ENCODE results near the gene UBA3. TPM values are rescaled to one million over a fixed set of nuclear protein-coding genes. Genes with fewer than 3 reads are reported as not detected.

The UBA3 gene
- total RNA-seq, 1 experiment from 2014 or later, result 67.2 TPM

DNA sequence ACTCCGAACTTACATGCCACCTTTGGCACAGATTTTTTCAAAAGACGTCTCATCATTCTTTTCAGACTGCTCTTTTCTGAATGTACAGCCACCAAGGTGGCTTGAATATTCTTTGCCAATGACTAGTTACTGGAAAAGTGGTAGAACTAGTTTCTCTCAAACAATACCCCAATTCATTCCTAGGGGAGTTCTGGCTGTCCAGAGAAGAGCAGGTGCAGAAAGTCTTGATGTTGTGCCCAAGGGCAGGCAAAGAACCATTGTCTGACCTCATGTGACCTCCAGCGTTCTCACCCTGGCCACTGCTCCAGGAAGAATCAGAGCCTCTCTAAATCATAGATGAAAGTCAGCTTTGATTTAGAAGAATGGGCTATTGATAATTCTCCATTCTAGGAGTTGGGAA is 36.7 kb upstream of the UBA3 start:
- H3K27me3 ChIP-seq (ENCODE audit: insufficient read depth, low read length), result no peaks in the 10 kb centered on the region
- no peak overlapping the region for H3K14ac ChIP-seq (ENCODE audit: insufficient read depth, low read length)
- H2BK12ac ChIP-seq (ENCODE audit: insufficient read length, low read depth, low read length), result no peak overlapping the region
- no peak overlapping the region for H3T11ph ChIP-seq (ENCODE audit: low read length)
- H3K56ac ChIP-seq (ENCODE audit: insufficient read length, low read depth, low read length), result no peak overlapping the region
- TF ChIP-seq, protein P1, sequence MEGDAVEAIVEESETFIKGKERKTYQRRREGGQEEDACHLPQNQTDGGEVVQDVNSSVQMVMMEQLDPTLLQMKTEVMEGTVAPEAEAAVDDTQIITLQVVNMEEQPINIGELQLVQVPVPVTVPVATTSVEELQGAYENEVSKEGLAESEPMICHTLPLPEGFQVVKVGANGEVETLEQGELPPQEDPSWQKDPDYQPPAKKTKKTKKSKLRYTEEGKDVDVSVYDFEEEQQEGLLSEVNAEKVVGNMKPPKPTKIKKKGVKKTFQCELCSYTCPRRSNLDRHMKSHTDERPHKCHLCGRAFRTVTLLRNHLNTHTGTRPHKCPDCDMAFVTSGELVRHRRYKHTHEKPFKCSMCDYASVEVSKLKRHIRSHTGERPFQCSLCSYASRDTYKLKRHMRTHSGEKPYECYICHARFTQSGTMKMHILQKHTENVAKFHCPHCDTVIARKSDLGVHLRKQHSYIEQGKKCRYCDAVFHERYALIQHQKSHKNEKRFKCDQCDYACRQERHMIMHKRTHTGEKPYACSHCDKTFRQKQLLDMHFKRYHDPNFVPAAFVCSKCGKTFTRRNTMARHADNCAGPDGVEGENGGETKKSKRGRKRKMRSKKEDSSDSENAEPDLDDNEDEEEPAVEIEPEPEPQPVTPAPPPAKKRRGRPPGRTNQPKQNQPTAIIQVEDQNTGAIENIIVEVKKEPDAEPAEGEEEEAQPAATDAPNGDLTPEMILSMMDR (conservative IDR thresholded peaks at IDR 0.05), result no peak
- H3K23ac ChIP-seq (ENCODE audit: insufficient read length, low read depth, low read length), result no peak overlapping the region
- no peak overlapping the region for H2BK120ac ChIP-seq (ENCODE audit: low read depth, low read length, poor library complexity, severe bottlenecking)
- no peak overlapping the region for H2BK5ac ChIP-seq (ENCODE audit: insufficient read length, low read length)
- H3K79me2 ChIP-seq (ENCODE audit: insufficient read depth, low read length), result no peaks in the 10 kb centered on the region
- H3K27me3 Mint-ChIP-seq (ENCODE audit: low read depth), result no peaks in the 10 kb centered on the region
- H2BK20ac ChIP-seq (ENCODE audit: low read depth, low read length, poor library complexity, severe bottlenecking), result no peak overlapping the region
- no peaks in the 10 kb centered on the region for H3K9me3 Mint-ChIP-seq
- H2AK5ac ChIP-seq (ENCODE audit: insufficient read length, low read length), result no peak overlapping the region
- no peak overlapping the region for H3K4me2 ChIP-seq (ENCODE audit: insufficient read depth, insufficient read length, low read length)
- H3K4me3 Mint-ChIP-seq, result no peak overlapping the region
- no peak overlapping the region for H4K8ac ChIP-seq (replicated peaks; ENCODE audit: insufficient read length, low read depth, low read length)
- DNase-seq, result no peak
- no peaks in the 10 kb centered on the region for H3K9me3 ChIP-seq (ENCODE audit: control insufficient read depth, low read depth, low read length)
- H3K27ac Mint-ChIP-seq, result no peak overlapping the region
- no peak overlapping the region for H2BK15ac ChIP-seq (ENCODE audit: low read depth, low read length)
- no peaks in the 10 kb centered on the region for H4K20me1 ChIP-seq (ENCODE audit: control insufficient read depth, insufficient read depth, insufficient read length)
- no peak overlapping the region for H3K18ac ChIP-seq (ENCODE audit: insufficient read length, low read depth, low read length)
- H4K5ac ChIP-seq (ENCODE audit: insufficient read length, low read depth, low read length), result no peak overlapping the region
- H3K9ac ChIP-seq (ENCODE audit: extremely low read depth, insufficient read length, low read length), result no peak overlapping the region
- H3K4me1 ChIP-seq (ENCODE audit: insufficient read depth, low read length), result no peaks in the 10 kb centered on the region; the same call in 1 of the 2 replicates
- H3K79me1 ChIP-seq (ENCODE audit: insufficient read depth, low read depth, low read length, poor library complexity, severe bottlenecking), result no peaks in the 10 kb centered on the region
- H3K27ac ChIP-seq (ENCODE audit: insufficient read length, low read depth, low read length), result no peak overlapping the region
- H3K4me1 Mint-ChIP-seq, result peaks cover 0 to 6% of the 10 kb centered on the region in 2 experiments; a peak in 2 of 4 replicates
- no peak overlapping the region for H2AFZ ChIP-seq (ENCODE audit: low read length)
- WGBS (ENCODE audit: extremely low coverage, insufficient read length, low lambda C conversion rate), result no CpG with 5 or more reads among the region's 3 CpGs
- H3K23me2 ChIP-seq (ENCODE audit: insufficient read length, low read depth, low read length, poor library complexity, severe bottlenecking), result no peaks in the 10 kb centered on the region
- no peak overlapping the region for H4K91ac ChIP-seq (ENCODE audit: insufficient read length, low read depth, low read length)
- H3K36me3 Mint-ChIP-seq (ENCODE audit: insufficient read depth in 1 of 3, low read depth in 3 of 3), result no peaks in the 10 kb centered on the region
- H3K4ac ChIP-seq (ENCODE audit: low read depth, low read length), result no peak overlapping the region
